SK-N-MC (cell line): ENCODE data around the gene PNLIPRP1.

Experiments used
- EZH2 ChIP-seq: fragments of 200-600 bp; sonication (generic); IDR thresholded peaks from one replicate; pipeline ENCODE4 v1.6.1; 2017; ENCODE audit warnings: antibody characterized with exemption
- POLR2AphosphoS5 ChIP-seq: IDR thresholded peaks from 2 replicates; pipeline ENCODE4 v1.6.1; 2012; ENCODE audit warnings: mild to moderate bottlenecking, low read depth, low read length, borderline replicate concordance

- TF ChIP-seq EZH2 (no peak), POLR2AphosphoS5 (no peak)
These were observed 18.2 kb downstream of the PNLIPRP1 start for GRCh38 chr10:116608686-116609594.
